WTC11 (cell line): ENCODE measurements around the gene DLL1.

ENCODE experiments used
- CTCF ChIP-seq: fragments of 200-600 bp; IDR thresholded peaks from 2 replicates; pipeline ENCODE4 v1.8.0; 2022; ENCODE audit warnings: antibody characterized with exemption
- E2F1 ChIP-seq: sonication (generic); formaldehyde crosslinking; IDR thresholded peaks from 2 replicates; pipeline ENCODE4 v1.8.0; 2022; ENCODE audit warnings: mild to moderate bottlenecking, missing genetic modification reagents
- GRHL2 ChIP-seq: fragments of 250-450 bp; sonication (Bioruptor Pico); IDR thresholded peaks from 2 replicates; pipeline ENCODE4 v1.8.0; 2022; ENCODE audit warnings: mild to moderate bottlenecking, moderate library complexity; ENCODE audit not compliant: insufficient replicate concordance, severe bottlenecking

- TF ChIP-seq GRHL2 = no peak
- TF ChIP-seq CTCF = no peak
- no peak for TF ChIP-seq E2F1 (CRISPR knock-in tag)
Measured at GRCh38 chr6:170263410-170263809, 27.5 kb downstream of the DLL1 start.
